Suppressor macrophage (primary cell): Measurements from ENCODE around the gene TGIF1.

Source experiments
- DNase-seq, 4 experiments: peaks; one replicate each; pipeline ENCODE4 v3.0.0-alpha.2; 2020 to 2022

The TGIF1 gene

GRCh38 chr18:3434685-3435084 is 15.3 kb upstream of the TGIF1 start:
- no peak for DNase-seq

- DNase-seq: no peak
Observed at GRCh38 chr18:3440341-3440740, 9.6 kb upstream of the TGIF1 start.

GRCh38 chr18:3441290-3441689 is 8.7 kb upstream of the TGIF1 start:
- peak; percentile 47 to 66 (median 63) for DNase-seq

GRCh38 chr18:3442919-3443318 is 7.1 kb upstream of the TGIF1 start:
- no peak for DNase-seq

- no peak for DNase-seq
Observed at GRCh38 chr18:3444296-3444695, 5.7 kb upstream of the TGIF1 start.

- DNase-seq: no peak
Observed at GRCh38 chr18:3444954-3445353, 5.0 kb upstream of the TGIF1 start.

- peak; percentile 21 to 52 (median 39) for DNase-seq
Observed at GRCh38 chr18:3447068-3447894, 2.7 kb upstream of the TGIF1 start.

- DNase-seq: peak; percentile 97 to 99 (median 98)
Observed at GRCh38 chr18:3447895-3448837, 1.8 kb upstream of the TGIF1 start.

- peak; percentile 97 to 99 (median 98) for DNase-seq
Observed at GRCh38 chr18:3448838-3449511, 997 bp upstream of the TGIF1 start.

GRCh38 chr18:3449512-3450011 is 410 bp upstream of the TGIF1 start:
- no peak for DNase-seq

- no peak for DNase-seq
Observed at GRCh38 chr18:3450799-3451182, 819 bp downstream of the TGIF1 start.

GRCh38 chr18:3451183-3451988 is 1.4 kb downstream of the TGIF1 start:
- DNase-seq: peak; percentile 95 to 98 (median 96)

GRCh38 chr18:3451989-3452749 is 2.2 kb downstream of the TGIF1 start:
- DNase-seq: peak; percentile 35 to 71 (median 49)

GRCh38 chr18:3452750-3453539 is 3.0 kb downstream of the TGIF1 start:
- DNase-seq: no peak

GRCh38 chr18:3453540-3454364 is 3.8 kb downstream of the TGIF1 start:
- peak; percentile 68 to 77 (median 72) for DNase-seq

- peak; percentile 43 to 66 (median 64) for DNase-seq
Observed at GRCh38 chr18:3454365-3455089, 4.6 kb downstream of the TGIF1 start.

- DNase-seq: no peak
Observed at GRCh38 chr18:3455090-3455635, 5.2 kb downstream of the TGIF1 start.
